HG03460 (cell line): ENCODE measurements around the gene PPP1R11.
"Not testable (repeated sequence)": the region's sequence is repeated elsewhere in the genome, so short reads cannot be mapped to it uniquely, and the experiment has no call there.

Experiments used
- ATAC-seq: cut with Tn5 transposase; IDR thresholded peaks from one replicate; pipeline ENCODE4 v1.9.1; 2021; ENCODE audit not compliant: unreplicated experiment

PPP1R11 gene

GRCh38 chr6:30093951-30094661 is 27.1 kb downstream of the PPP1R11 start:
- no peak for ATAC-seq

- no peak for ATAC-seq
Measured at GRCh38 chr6:30096829-30097228, 29.8 kb downstream of the PPP1R11 start.

- no peak for ATAC-seq
Measured at GRCh38 chr6:30097902-30098768, 31.1 kb downstream of the PPP1R11 start.

- no peak for ATAC-seq
Measured at GRCh38 chr6:30100154-30100553, 33.2 kb downstream of the PPP1R11 start.

- no peak for ATAC-seq
Measured at GRCh38 chr6:30100585-30101443, 33.8 kb downstream of the PPP1R11 start.

GRCh38 chr6:30101444-30102413 is 34.7 kb downstream of the PPP1R11 start:
- peak; percentile 61 for ATAC-seq

GRCh38 chr6:30102414-30102969 is 35.5 kb downstream of the PPP1R11 start:
- no peak for ATAC-seq

- ATAC-seq: peak; percentile 65
Measured at GRCh38 chr6:30102970-30103871, 36.2 kb downstream of the PPP1R11 start.

GRCh38 chr6:30103872-30104179 is 36.8 kb downstream of the PPP1R11 start:
- ATAC-seq: no peak

GRCh38 chr6:30104661-30105060 is 37.7 kb downstream of the PPP1R11 start:
- ATAC-seq: no peak

GRCh38 chr6:30111266-30111856 is 44.4 kb downstream of the PPP1R11 start:
- ATAC-seq: no peak

GRCh38 chr6:30112402-30112994 is 45.5 kb downstream of the PPP1R11 start:
- no peak for ATAC-seq

- no peak for ATAC-seq
Measured at GRCh38 chr6:30113003-30113759, 46.2 kb downstream of the PPP1R11 start, which contains the start of gene TRIM31. Gene TRIM31 (minus strand): TSS chr6:30113090. CDS start chr6:30112805, 285 bp downstream.

GRCh38 chr6:30113841-30114240 is 46.8 kb downstream of the PPP1R11 start:
- ATAC-seq: no peak

GRCh38 chr6:30116724-30117123 is 49.7 kb downstream of the PPP1R11 start:
- no peak for ATAC-seq

- not testable (repeated sequence) for ATAC-seq
Measured at GRCh38 chr6:30118691-30119090, 51.7 kb downstream of the PPP1R11 start.
